ENCODE measurements around the gene PTPRU.

Gene PTPRU

DNA sequence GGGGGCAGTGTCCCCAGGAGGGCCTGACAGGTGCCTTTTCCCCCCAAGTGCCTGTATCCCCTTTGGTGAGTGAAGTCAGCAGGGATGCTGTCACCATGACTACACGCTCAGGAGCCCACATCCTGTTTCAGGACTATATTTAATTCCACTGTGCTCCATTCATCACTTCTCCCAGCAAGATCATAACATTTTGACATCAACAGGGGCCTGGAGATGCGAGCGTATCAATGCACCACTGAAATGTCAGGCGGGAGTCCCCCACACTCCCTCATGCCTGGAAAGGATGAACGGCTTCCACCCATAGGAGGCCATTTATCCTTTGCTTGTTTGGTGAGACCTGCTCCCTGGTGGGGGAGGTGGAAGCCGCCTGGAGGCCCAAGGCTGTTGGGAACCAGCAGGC, 119.1 kb downstream of the PTPRU start:
- Mint-ChIP-seq H3K4me1 (ENCODE audit: low read depth) (no peaks in the 10 kb centered on the region), H3K4me3 (no peak overlapping the region), H3K36me3 (ENCODE audit: low read depth) (no peaks in the 10 kb centered on the region), H3K9me3 (no peaks in the 10 kb centered on the region), H3K27me3 (ENCODE audit: low read depth) (peaks cover 14% of the 10 kb centered on the region), H3K27ac (no peak overlapping the region)
- DNase-seq (ENCODE audit: low spot score): no peak

DNA sequence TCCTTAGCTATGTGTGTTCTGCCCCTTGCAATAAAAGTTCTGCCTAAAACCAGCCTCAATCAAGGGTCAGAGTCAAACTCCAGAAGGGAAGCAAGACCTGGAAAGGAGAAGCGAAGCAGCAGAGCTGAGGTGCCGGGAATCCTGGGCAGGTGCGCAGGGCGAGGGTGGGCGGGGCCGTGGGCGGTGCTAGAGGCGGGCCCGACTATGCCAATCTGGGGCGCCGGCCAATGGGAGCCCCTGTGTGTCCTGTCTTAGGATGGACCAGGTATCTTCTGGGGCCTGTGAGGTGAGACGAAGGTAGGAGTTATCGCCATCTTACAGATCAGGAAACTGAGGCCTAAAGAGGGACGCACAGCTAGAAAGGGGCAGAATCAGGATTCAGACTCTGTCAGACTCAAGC, 120.3 kb downstream of the PTPRU start:
- Mint-ChIP-seq H3K36me3 (ENCODE audit: low read depth) (no peaks in the 10 kb centered on the region), H3K27ac (no peak overlapping the region), H3K27me3 (ENCODE audit: low read depth) (peaks cover 10% of the 10 kb centered on the region), H3K9me3 (no peaks in the 10 kb centered on the region), H3K4me3 (no peak overlapping the region), H3K4me1 (ENCODE audit: low read depth) (no peaks in the 10 kb centered on the region)
- DNase-seq (ENCODE audit: low spot score): no peak

DNA sequence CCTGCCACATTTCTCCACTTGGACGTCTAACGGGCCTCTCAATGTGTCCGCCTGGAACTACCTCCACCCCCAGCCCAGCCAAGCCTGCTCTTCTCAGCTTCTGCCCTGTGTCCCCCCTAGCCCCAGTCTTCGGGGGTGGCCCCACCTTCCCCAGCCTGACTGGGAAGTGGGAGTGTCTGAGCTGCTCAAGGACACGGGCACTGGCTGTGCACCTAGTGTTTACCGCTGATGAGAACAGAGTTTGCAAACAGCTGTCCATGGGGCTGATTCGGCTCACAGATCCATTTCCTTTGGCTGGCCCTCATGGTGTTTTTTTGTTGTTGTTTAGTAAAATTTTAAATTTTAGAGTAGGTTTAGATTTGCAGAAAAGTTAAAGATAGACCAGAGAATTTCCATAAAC, 121.1 kb downstream of the PTPRU start:
- no peak for DNase-seq (ENCODE audit: low spot score)
- peaks cover 8% of the 10 kb centered on the region for H3K27me3 Mint-ChIP-seq (ENCODE audit: low read depth)
- H3K27ac Mint-ChIP-seq: no peak overlapping the region
- no peaks in the 10 kb centered on the region for H3K9me3 Mint-ChIP-seq
- H3K36me3 Mint-ChIP-seq (ENCODE audit: low read depth): no peaks in the 10 kb centered on the region
- H3K4me3 Mint-ChIP-seq: no peak overlapping the region
- no peaks in the 10 kb centered on the region for H3K4me1 Mint-ChIP-seq (ENCODE audit: low read depth)

DNA sequence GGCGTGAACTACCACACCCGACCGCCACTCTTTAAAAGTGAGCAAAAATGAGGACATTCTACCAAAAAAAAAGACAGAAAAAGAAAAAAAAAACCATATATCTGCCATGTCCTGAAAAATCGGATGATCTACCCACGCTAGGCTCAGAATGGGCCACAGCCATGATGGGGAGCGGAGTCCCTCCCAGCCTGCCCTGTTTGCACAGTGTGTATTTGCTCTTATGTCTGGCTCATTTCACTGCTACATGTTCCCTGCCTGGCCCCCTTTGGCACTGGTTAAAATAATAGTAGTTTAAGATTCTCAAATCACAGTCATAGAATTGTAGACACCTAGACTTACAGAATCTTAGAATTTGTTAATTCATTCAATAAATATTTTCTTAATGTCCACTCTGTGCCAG, 121.9 kb downstream of the PTPRU start:
- Mint-ChIP-seq H3K27me3 (ENCODE audit: low read depth) (peaks cover 8% of the 10 kb centered on the region), H3K9me3 (no peaks in the 10 kb centered on the region), H3K4me1 (ENCODE audit: low read depth) (no peaks in the 10 kb centered on the region), H3K4me3 (no peak overlapping the region), H3K36me3 (ENCODE audit: low read depth) (no peaks in the 10 kb centered on the region), H3K27ac (no peak overlapping the region)
- DNase-seq (ENCODE audit: low spot score): no peak

DNA sequence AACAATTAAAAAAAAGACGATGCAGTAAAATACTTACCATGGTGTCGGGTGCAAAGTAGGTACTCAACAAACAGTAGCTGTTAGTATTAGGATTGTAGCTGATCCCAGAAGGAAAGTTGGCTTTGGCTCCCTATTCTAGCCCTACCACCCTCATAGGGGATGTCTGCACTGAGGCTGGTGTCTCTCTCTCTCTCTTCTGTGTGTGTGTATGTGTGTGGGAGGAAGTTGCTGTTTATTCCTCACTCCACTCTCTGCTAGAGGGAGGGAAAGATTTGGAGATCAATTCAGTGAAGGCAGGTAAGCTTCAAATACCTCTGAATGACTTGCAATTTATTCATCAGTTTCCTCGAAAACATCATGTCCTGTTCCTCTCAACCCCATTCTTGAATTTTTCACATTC, 124.4 kb downstream of the PTPRU start:
- no peak overlapping the region for H3K4me3 Mint-ChIP-seq
- H3K9me3 Mint-ChIP-seq: no peaks in the 10 kb centered on the region
- H3K27me3 Mint-ChIP-seq (ENCODE audit: low read depth): peaks cover 8% of the 10 kb centered on the region
- H3K4me1 Mint-ChIP-seq (ENCODE audit: low read depth): no peaks in the 10 kb centered on the region
- H3K27ac Mint-ChIP-seq: no peak overlapping the region
- DNase-seq (ENCODE audit: low spot score): no peak
- H3K36me3 Mint-ChIP-seq (ENCODE audit: low read depth): no peaks in the 10 kb centered on the region

DNA sequence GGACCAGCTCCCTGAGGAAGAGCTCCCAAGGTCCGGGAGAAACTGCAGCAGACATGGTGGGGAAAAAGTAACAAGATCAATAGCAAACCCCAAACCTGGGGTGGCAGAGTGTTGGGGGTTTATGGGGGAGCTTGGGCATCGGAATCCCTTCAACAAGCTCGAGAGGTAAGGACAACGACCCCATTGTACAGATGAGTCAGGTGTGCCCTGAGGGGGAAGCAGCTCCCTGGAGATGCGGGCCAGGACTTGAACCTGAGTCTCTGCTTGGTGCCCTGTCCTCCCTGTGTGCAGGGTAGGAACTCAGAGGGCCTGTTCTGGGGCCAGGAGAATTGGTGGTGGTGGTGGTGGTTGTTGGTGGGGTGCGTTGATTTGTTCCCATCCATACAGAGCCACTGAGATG, 125.4 kb downstream of the PTPRU start:
- Mint-ChIP-seq H3K4me3 (no peak overlapping the region), H3K27me3 (ENCODE audit: low read depth) (peaks cover 8% of the 10 kb centered on the region), H3K9me3 (no peaks in the 10 kb centered on the region), H3K27ac (no peak overlapping the region), H3K36me3 (ENCODE audit: low read depth) (no peaks in the 10 kb centered on the region), H3K4me1 (ENCODE audit: low read depth) (no peaks in the 10 kb centered on the region)
- no peak for DNase-seq (ENCODE audit: low spot score)

DNA sequence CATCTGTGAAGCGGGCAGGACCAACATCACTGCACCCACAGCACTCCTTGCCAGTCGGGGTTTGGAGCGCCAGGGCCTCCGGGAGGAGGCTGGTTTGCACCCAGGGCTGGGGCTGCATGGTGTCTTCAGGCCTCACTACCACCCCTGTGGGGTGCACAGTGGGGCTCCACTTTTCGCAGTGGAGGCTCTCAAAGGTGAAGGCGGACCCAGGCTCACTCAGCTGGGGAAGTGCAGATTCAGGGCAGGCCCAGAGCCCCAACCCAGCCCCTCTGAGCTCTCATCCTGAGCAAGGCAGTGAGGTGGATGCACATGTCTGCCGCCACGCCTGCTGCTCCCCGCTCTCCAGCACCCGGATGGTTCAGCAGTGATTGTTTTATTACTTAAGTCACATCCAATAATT, 125.8 kb downstream of the PTPRU start:
- no peaks in the 10 kb centered on the region for H3K9me3 Mint-ChIP-seq
- H3K36me3 Mint-ChIP-seq (ENCODE audit: low read depth): no peaks in the 10 kb centered on the region
- H3K4me1 Mint-ChIP-seq (ENCODE audit: low read depth): no peaks in the 10 kb centered on the region
- H3K27me3 Mint-ChIP-seq (ENCODE audit: low read depth): peaks cover 8% of the 10 kb centered on the region
- DNase-seq (ENCODE audit: low spot score): no peak
- no peak overlapping the region for H3K27ac Mint-ChIP-seq
- no peak overlapping the region for H3K4me3 Mint-ChIP-seq

DNA sequence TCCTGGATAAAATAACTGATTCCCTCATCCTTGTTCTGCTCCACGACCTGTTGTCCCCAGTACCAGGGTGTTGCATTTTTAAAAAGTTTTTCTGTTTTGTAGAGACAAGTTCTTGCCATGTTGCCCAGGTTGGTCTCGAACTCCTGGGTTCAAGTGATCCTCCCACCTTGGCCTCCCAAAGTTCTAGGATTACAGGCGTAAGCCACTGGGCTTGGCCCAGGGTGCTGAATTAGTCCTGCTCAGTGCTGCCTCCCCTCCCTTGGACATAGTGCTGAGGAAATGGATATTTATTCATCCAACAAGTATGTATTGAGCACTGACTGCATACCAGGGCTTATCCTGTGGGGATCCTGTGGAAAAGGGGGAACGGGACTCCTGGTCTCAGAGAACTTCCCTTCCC, 126.4 kb downstream of the PTPRU start:
- no peaks in the 10 kb centered on the region for H3K36me3 Mint-ChIP-seq (ENCODE audit: low read depth)
- peaks cover 8% of the 10 kb centered on the region for H3K27me3 Mint-ChIP-seq (ENCODE audit: low read depth)
- H3K4me3 Mint-ChIP-seq: no peak overlapping the region
- no peak overlapping the region for H3K27ac Mint-ChIP-seq
- DNase-seq (ENCODE audit: low spot score): no peak
- no peaks in the 10 kb centered on the region for H3K4me1 Mint-ChIP-seq (ENCODE audit: low read depth)
- no peaks in the 10 kb centered on the region for H3K9me3 Mint-ChIP-seq

DNA sequence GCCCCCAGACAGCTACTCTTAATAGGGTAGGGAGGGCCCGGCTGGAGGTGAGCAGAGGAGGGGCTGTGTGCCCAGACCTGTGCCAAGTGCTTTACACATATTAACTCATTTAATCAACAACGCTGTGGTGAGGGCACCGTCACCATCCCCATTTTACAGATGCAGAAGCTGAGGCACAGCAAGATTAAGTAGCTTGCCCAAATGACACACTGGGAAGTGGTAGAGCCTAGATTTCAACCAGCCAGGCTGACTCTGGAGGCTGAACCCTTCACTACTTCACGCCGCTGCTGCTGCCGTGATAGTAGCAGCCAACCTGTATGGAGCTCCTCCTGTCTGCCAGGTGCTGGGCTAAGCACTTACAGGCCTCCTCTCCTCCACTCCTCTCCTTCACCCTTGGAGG, 127.2 kb downstream of the PTPRU start:
- DNase-seq (ENCODE audit: low spot score): no peak
- peaks cover 8% of the 10 kb centered on the region for H3K27me3 Mint-ChIP-seq (ENCODE audit: low read depth)
- H3K4me1 Mint-ChIP-seq (ENCODE audit: low read depth): no peaks in the 10 kb centered on the region
- H3K4me3 Mint-ChIP-seq: no peak overlapping the region
- H3K36me3 Mint-ChIP-seq (ENCODE audit: low read depth): no peaks in the 10 kb centered on the region
- H3K9me3 Mint-ChIP-seq: no peaks in the 10 kb centered on the region
- no peak overlapping the region for H3K27ac Mint-ChIP-seq

DNA sequence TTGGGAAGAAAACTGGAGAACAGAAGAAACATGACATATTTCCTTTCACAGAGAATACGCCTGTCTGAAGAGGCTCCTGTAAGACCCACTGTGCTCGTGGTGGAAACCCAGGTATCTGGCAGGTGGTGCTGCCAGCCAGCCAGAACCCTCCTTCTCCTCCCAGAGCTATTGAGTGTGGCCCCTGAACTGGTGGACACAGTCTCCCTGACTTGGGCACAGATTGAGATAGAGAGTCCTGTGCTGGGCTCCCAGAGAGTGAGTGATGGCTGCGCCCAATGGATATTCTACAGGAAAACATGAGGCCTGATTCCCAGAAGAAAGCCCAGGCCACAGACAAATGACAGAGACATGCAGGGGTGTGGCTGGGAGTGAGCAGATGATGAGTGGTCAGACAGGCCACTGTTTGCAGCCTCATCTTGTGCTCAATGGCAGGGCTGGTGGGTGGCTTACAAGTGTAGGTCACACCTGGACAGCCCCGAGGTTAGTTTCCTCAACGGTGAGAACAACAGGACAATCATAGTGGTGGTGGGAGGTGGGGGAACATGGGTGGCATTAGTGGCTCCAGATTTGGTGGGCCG, 127.9 kb downstream of the PTPRU start:
- Mint-ChIP-seq H3K4me1 (ENCODE audit: low read depth) (no peaks in the 10 kb centered on the region), H3K27me3 (ENCODE audit: low read depth) (peaks cover 3% of the 10 kb centered on the region), H3K27ac (no peak overlapping the region), H3K36me3 (ENCODE audit: low read depth) (no peaks in the 10 kb centered on the region), H3K4me3 (no peak overlapping the region), H3K9me3 (no peaks in the 10 kb centered on the region)
- DNase-seq (ENCODE audit: low spot score): no peak

DNA sequence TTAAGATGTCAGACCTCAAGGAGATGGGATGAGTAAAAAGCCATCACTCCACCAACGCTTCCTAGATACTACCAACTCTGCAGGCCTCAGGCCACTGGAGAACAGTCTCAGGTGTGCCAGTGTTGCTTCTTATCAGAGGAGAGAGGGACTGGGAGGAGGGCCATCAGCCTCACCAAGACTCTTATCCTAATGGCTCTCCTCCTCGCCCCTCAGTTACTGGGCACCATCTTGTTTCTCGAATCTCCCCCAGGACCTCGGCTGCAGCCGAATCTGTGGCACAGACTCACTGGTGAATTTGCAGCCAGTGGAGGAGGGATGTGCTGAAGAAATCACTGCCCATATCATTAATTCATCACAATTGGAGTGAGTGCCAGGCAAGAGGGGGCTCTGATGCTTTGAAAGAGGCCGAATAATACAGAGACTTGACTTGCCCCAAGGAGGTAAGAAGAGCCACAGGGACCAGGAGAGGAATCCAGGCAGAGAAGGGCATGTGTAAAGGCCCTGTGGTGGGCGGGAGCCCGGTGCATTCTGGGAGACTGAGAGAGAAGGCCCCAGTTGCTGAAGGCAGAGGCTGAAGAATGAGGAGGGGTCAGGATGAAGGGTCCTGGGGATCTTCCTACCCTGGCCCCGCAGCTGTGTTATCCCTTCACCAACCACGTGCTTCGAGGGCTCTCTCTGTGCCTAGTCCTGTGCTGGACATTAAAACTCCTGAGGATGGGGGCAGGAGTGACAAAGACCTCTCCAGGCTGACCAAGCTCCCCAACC, 129.8 kb downstream of the PTPRU start:
- H3K9me3 Mint-ChIP-seq: no peaks in the 10 kb centered on the region
- no peak overlapping the region for H3K27ac Mint-ChIP-seq
- H3K27me3 Mint-ChIP-seq (ENCODE audit: low read depth): peaks cover 4% of the 10 kb centered on the region
- H3K4me1 Mint-ChIP-seq (ENCODE audit: low read depth): no peaks in the 10 kb centered on the region
- H3K4me3 Mint-ChIP-seq: no peak overlapping the region
- no peaks in the 10 kb centered on the region for H3K36me3 Mint-ChIP-seq (ENCODE audit: low read depth)
- no peak for DNase-seq (ENCODE audit: low spot score)

DNA sequence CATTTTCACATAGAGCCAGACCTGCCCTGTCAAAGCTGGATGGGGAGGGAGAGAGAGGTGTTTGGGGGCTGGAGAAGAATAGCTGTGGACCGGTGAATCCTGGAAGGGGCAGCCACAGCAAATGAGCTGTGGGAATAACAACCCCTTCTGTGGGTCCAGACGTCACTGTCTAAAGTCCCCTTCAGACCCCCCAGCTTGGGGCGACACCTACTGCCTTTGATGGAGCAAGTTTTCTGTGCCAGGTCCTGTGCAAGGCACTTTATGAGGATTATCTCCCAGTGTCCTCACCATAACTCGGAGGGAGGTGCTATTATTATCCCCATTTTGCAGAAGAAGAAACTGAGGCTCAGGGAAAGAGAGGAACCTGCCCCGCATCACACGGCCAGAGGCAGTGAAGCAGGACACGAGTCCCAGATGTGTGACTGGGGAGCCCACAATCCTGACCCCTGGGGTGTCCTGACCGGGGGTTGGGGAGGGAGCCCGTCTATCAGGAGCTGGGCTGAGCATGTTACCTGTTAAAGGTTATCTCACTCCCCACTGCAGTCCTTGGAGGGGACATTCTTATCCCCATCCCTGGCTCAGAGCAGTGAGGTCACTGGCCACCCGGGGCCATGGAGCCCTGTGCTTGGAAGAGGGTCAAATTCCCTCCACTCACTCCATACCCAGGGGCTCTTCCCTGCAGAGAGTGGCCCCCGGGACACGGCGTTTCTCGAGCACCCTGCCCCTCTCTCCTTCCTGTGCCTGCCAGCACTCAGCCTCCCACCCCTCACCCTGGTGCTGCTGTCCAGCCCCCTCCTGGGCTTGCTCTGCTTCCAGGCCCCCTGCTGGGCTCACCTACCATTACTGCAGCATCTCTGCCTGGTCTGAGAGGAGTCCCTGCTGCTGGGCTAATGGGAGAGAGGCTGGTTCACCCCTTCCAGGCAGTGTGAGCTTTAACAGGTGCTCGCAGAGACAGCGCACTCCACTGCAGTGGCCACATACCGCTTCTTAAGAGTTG, 132.9 kb downstream of the PTPRU start:
- no peak overlapping the region for H3K4me3 Mint-ChIP-seq
- no peaks in the 10 kb centered on the region for H3K36me3 Mint-ChIP-seq (ENCODE audit: low read depth)
- H3K27ac Mint-ChIP-seq: no peak overlapping the region

DNA sequence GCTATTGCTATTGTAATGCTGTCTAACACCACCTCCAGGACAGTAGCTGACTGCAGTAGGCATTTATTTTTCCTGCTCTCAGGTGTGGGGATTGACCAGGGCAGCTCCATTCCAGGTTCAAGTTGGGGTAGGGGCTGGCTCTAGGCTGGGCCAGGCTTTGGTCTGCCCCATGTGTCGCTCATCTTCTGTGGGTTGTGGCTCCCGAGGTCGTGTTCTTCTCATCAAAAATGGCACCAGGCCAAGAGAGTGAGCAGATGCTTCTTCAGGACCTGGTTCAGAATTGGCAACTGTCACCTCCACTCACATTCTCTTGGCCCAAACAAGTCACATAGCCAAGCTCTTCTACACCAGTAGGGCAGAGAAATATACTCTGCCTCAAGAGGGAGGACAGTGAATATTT, 133.7 kb downstream of the PTPRU start:
- Mint-ChIP-seq H3K27me3 (ENCODE audit: low read depth) (peaks cover 21% of the 10 kb centered on the region), H3K27ac (no peak overlapping the region), H3K4me3 (no peak overlapping the region), H3K36me3 (ENCODE audit: low read depth) (no peaks in the 10 kb centered on the region), H3K4me1 (ENCODE audit: low read depth) (no peaks in the 10 kb centered on the region), H3K9me3 (no peaks in the 10 kb centered on the region)
- DNase-seq (ENCODE audit: low spot score): no peak

More for the DNA sequence above, 132.9 kb downstream of the PTPRU start:
- no peak for DNase-seq (ENCODE audit: low spot score)
- Mint-ChIP-seq H3K9me3 (no peaks in the 10 kb centered on the region), H3K4me1 (ENCODE audit: low read depth) (no peaks in the 10 kb centered on the region), H3K27me3 (ENCODE audit: low read depth) (peaks cover 16% of the 10 kb centered on the region)

DNA sequence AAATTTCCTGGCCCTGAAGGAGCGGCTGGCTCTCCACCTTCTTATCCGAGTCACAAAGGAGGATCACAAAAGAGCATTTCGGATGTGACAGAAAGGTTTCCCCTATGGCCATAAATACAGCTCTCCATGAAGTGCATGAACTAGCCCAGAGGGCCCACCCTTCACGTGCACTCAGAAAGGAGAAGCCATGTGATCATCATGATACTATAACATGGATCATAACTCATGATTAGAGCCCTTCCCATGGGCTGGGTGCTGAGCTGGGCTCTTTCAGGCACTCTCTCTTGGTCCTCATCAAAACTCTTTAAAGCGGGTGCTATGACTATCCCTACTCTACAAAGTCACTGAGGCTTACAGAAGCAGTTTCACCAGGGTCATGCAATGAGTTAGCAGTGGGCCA, 135.0 kb downstream of the PTPRU start:
- no peak overlapping the region for H3K27ac Mint-ChIP-seq
- DNase-seq (ENCODE audit: low spot score): no peak
- H3K4me3 Mint-ChIP-seq: no peak overlapping the region
- H3K27me3 Mint-ChIP-seq (ENCODE audit: low read depth): peaks cover 28% of the 10 kb centered on the region
- H3K9me3 Mint-ChIP-seq: peaks cover 5% of the 10 kb centered on the region
- no peaks in the 10 kb centered on the region for H3K36me3 Mint-ChIP-seq (ENCODE audit: low read depth)
- H3K4me1 Mint-ChIP-seq (ENCODE audit: low read depth): no peaks in the 10 kb centered on the region

Data from T-helper 2 cell treated with Interferon-gamma antibody and Interleukin-4, amounts not matched to agents 5 μg/mL and 100 μg/mL, for 36 hours (primary cell).